GM12872 (cell line): ENCODE data around the gene RBSN.

ENCODE experiments used
- TF ChIP-seq, protein P1 (sequence below): IDR thresholded peaks from 3 replicates; pipeline ENCODE4 v1.5.1; 2011; ENCODE audit warnings: low read depth, mild to moderate bottlenecking, low read length, moderate library complexity; ENCODE audit not compliant: insufficient read depth

The RBSN gene

DNA sequence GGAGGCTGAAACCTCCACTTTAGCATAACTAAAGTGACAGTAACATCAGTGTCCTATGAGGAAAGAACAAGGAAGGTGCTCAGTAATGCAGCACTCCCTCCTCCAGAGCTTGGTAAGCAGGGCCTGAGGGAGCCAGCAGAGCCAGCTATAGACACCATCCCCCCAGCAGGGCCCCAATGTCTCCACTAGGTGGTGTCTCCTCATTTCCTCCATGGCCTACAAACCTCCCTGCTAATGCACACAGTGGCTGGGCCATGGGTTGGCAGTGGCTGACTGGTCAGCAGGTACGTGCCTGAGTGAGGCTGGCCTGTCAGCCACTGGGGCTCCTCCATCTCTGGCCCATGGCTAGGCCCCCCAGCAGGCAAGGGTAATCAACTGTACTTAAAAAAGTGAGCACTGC lies 47.4 kb downstream of the RBSN start:
- TF ChIP-seq, protein P1, sequence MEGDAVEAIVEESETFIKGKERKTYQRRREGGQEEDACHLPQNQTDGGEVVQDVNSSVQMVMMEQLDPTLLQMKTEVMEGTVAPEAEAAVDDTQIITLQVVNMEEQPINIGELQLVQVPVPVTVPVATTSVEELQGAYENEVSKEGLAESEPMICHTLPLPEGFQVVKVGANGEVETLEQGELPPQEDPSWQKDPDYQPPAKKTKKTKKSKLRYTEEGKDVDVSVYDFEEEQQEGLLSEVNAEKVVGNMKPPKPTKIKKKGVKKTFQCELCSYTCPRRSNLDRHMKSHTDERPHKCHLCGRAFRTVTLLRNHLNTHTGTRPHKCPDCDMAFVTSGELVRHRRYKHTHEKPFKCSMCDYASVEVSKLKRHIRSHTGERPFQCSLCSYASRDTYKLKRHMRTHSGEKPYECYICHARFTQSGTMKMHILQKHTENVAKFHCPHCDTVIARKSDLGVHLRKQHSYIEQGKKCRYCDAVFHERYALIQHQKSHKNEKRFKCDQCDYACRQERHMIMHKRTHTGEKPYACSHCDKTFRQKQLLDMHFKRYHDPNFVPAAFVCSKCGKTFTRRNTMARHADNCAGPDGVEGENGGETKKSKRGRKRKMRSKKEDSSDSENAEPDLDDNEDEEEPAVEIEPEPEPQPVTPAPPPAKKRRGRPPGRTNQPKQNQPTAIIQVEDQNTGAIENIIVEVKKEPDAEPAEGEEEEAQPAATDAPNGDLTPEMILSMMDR = peak; percentile 91

DNA sequence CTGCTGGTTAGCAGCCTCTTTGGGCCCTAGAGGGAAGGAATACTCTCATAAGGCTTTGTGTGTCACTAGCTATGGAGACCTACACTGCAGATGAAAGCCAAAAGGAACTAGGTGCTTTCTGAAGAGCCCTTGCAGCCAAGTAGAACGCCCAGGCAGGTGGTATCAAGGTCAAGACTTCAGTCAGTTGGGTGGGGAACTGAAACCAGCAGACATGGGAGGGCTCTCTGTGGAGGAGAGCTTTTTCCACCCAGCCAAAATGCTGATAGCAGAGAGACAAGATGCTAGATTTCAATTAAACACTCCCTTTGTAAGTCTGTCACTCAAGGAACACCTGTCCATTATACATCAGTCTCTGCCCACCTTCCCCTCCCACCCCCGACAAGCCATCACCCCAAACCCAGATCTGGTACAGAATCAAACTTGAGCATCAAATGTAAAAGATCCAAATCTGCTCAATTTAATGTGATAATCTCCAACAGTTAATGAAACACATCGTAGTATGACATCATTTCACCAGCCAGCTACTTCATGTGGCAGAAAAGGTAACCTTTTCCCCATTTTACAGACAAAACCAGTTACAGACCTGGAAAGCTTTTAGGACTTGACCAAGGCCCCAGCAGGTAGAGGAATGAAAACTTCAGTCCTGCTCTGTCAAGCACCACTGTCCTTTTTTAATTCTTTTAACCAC lies 48.4 kb downstream of the RBSN start:
- TF ChIP-seq, protein P1 = no peak

DNA sequence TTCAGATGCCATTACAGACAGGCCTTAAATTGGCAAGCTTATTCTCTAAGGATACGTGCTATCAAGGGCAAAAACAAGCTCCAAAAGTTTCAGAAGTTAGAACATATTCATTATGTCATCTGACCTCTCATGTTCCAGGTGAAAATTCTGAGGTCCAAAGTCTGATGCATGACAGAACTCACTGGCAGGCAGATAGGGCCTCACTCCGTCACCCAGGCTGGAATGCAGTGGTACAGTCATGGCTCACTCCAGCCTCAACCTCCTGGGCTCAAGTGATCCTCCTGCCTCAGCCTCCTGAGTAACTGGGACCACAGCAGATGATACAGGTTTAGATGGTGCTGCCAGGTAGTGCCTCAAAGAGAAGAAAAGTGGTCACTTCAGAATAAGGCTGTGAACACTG lies 49.4 kb downstream of the RBSN start:
- TF ChIP-seq, protein P1 = no peak

DNA sequence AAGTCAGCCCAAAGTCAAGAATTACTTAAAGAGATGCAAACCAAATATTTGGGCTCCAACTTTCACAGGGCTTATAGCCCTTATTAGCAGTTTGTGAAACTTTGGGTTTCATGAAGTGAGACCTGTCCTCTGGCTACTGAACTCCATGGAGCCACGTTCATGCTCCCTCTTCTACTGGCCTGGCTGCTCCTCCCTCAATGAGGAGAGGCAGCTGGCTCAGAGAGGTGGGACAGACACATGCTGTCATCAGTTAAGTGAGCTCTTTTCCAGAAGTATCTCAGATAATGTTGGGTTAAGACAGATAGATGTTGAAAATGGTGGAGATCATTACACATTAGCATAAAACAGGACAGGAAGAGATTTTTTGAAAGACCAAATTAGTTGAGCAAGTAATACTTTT lies 53.3 kb downstream of the RBSN start:
- TF ChIP-seq, protein P1 = no peak

DNA sequence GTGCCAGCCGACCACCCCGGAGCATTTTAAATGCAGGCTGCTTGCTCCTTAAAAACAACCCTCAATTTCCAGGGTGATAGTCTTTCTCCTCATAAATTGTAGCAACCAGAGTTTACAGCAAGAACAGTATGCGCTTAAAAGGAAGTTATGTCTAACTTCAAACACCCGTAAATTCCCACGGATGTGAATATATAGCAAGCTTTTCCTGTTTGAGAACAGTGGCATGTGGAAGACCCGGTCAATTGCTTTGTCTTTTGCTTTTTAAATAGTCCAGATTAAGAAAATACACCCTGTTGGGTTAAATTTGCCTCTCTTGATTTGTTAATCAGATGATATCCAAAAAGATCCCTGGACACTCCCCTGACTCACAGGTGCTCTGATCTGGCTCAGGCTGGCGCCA lies 54.6 kb downstream of the RBSN start:
- TF ChIP-seq, protein P1 = no peak

DNA sequence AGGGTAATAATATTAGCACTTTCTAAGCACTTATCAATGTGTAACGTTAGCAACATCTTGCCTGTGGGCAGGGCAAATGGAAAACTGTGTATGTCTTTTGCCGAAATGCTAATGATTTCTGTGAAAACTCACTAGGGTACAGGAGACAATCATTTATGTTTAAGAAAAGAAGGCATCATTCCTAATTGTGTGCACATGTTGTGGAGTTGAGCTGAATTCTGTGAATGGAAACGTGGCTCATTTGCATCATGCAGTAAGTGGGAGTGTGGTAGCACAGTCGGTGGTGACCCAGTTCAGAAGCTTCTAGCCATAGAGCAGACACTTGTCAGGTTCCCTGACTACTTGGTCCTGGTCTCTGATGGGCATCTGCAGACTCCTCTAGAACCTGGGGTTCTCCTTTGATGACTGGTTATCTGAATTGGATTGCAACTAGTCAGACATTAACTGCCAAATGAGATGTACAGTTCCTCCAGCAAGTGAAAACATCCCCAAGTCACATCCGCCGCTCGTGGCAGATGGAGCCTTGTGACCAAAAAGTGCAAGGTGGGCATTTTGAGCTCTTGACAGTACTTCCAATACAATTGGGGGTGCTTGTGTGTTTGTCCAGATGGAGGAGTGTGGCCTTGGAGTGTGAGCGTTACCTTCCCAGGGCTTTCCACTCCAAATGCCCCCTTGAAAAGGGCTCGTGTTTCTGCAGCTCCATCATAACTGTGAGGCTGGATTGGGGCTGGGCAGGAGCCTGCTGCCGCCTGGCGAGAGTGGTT lies 55.4 kb downstream of the RBSN start:
- TF ChIP-seq, protein P1 = no peak

DNA sequence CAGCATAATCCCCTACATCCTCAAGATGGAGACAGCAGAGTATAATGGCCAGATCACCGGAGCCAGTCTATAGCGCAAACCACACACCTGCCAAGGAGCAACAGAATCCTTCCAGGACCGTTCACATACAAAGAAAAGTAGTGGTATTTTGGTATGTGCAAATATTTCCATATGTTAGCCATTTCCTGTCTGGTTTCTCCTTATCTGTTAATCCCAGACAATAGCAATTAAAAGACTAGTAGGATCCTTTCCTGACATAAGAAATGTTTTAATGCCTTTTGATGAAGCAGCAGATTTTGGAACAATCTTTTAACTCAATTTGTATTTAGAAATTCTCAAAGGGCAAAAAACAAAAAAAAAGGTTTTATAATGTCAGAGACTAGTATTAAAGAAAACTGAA lies 56.0 kb downstream of the RBSN start:
- TF ChIP-seq, protein P1 = no peak
